Skin epidermis (tissue), 12 donors: Measurements from ENCODE around the gene PKN2.
"Not testable (repeated sequence)": the region's sequence is repeated elsewhere in the genome, so short reads cannot be mapped to it uniquely, and the experiment has no call there.

Experiments
- H3K27ac ChIP-seq, 21 experiments: fragments of 200-600 bp; sonication (generic) in 11 of 21; one replicate each; pipeline ENCODE4 v1.5.0; 2020; ENCODE audit warnings: mild to moderate bottlenecking in 3 of 21, inconsistent platforms in 2 of 21, moderate library complexity in 2 of 21
- H3K4me3 ChIP-seq, 7 experiments: fragments of 200-600 bp; sonication (generic) in 2 of 7; one replicate each; pipeline ENCODE4 v1.5.0; 2020; ENCODE audit warnings: inconsistent platforms in 2 of 7, mild to moderate bottlenecking in 2 of 7, moderate library complexity in 1 of 7

Gene PKN2

DNA sequence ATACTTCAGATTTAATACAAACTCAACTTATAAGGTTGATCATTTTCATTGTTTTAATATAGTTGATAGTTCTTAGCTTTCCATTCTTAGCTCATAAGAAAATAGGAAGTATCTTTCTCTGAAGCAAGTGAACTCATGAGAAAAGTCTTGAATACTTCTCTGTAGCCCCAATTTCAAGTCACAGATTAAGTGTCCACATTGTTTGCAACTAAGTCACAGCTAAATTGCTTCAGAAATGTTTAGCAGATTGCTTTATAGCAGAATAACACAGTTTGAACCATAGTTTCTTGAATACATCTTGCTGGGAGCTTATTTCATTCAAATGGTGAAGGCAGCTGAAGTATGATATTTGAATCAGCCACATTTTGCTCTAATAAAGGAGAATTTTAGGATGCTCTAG, 10.6 kb upstream of the PKN2 start:
- no peak overlapping the region for H3K4me3 ChIP-seq
- H3K27ac ChIP-seq, result no peak overlapping the region

DNA sequence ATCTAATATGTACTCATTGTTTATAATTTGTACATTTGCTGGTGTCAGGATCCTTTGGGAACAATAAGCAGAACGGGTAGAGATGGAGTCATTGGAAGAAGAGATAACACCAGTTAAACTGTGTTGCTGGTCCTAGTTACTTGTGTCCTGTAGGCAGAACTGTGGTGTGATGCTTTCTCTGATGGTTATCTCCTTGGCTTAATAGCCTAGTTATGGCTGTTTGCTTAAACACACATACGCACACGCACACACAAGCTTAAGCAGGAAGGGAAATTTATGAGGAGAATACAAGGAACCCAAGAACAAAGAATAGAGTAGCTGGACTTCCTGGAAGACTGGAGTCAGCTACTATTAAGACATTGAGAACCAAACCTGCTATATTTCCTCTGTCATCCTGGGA, 5.7 kb upstream of the PKN2 start:
- H3K4me3 ChIP-seq, result no peak overlapping the region
- no peak overlapping the region for H3K27ac ChIP-seq

DNA sequence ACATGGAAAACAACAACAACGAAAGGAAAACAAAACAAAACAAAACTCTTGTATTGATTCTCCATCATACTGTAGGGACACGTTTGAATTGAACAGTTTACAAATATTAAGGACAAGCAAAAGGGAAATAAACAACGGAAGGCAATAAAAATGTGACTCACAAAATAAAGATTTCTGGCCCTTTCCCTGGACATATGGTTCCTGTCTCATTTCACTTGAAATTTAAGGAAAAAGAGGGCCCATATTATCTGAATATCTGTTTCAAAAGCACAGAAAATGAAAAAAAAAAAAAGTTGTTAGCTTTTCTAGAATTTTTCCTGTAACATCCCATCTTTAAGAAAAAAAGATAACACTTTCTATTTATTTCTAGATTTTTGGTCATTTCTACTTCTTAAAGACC, 3.6 kb upstream of the PKN2 start:
- H3K4me3 ChIP-seq, result no peak overlapping the region
- no peak overlapping the region for H3K27ac ChIP-seq

DNA sequence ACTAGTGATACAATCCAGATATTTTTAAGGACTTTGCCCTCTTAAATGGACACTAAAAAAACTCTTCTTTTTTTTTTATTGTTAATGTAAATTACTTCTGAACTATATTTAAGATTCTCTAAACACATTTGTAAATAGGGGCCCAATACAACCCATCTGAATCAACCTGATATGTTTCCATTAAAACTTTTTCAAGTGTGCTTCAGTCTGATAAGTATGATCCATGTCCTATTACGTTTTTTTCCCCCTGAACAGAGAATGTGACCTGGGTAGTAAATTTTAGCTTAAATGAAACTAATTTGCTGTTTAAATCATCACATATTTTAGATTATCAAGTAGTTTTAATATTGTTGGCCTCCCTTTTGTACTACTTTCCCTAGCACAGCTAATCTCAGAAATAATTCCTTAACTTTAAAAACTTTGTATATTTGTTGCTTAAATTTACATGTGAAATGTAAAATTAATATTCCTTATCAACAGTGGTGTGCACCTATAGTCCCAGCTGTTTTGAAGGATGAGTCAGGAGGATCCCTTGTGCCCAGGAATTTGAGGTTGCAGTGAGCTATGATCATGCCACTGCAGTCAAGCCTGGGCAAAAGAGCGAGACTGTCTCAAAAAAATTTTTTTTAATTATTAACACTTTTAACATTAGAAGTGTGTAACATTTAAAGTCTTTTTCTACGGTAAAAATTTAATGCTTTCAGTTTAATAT, 3.0 kb upstream of the PKN2 start:
- Histone ChIP-seq H3K4me3 (no peak overlapping the region), H3K27ac (no peak overlapping the region)

DNA sequence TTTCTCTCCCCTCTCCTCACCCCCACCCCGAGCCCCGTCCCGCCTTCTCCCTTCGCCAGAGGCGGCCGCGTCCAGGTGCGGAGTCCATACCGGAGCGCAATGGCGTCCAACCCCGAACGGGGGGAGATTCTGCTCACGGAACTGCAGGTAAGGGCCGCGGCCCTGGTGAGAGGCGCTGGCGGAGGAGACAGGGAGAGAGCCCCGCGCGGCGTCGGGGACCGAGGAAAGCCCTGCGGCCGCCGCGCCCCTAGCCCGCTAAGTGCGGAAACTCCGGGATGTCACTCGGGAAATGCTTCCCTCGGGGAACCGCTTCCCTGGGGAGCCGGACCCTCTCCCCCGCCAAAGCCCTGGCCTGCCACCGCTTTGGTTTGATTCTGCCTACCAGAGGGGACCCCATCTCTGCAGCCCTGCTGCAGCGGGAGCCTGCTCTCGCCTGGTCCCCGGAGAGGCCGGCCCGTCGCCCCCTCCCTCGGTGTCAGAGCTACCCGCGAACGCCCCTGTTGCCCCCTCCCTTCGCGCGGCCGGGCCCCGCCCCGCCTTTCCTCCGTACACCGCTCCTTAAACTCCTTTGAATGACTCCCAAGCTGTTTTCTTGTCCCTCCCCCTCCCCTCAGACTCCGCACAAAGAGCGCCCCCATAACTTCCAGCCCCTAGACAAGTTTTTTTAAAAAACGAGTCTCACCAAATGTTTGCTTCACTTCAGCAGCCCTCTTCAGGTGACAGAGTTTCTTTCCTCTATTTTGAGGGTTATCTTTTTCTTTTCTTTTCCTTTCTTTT, 597 bp downstream of the PKN2 start:
- Histone ChIP-seq H3K27ac (peak overlapping the region; percentile 80 to 98 (median 94)), H3K4me3 (peak overlapping the region; percentile 75 to 99 (median 95))

DNA sequence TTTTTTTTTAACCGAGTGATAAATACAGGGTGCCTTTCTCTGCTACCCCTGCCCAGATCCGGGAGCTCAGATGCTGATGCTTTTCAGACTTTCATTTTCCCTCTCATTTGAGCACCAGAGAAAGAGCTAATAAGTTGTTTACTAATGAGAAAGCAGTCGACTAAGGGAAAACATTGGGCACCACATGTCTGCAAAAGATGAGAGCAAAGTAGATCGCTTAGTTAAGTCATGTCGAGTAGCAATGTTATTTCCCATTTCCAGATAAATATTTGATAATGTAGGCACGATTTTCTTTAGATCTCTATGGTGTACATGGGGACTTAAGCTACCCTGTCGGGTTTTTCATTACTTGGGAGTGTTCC, 1.2 kb downstream of the PKN2 start:
- Histone ChIP-seq H3K27ac (peak overlapping the region in 18 of 21 experiments; percentile 89 to 97 (median 94)), H3K4me3 (peak overlapping the region; percentile 75 to 99 (median 95))

DNA sequence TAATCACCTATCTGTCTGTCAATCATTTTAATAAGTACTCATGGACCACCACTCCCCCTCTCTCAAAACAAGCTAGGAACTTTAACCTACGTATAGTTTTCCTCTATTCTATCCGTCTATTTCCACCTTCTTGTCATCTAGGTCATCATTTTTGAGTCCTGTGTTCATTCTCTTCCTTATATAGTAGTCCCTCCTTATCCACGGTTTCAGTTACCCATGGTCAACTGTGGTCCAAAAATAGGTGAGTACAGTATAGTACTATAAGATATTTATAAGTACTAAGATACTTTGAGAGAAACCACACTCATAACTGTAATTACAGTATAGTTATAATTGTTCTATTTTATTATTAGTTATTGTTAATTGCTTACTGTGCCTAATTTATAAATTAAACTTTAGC, 7.5 kb downstream of the PKN2 start:
- Histone ChIP-seq H3K4me3 (no peak overlapping the region), H3K27ac (no peak overlapping the region)

DNA sequence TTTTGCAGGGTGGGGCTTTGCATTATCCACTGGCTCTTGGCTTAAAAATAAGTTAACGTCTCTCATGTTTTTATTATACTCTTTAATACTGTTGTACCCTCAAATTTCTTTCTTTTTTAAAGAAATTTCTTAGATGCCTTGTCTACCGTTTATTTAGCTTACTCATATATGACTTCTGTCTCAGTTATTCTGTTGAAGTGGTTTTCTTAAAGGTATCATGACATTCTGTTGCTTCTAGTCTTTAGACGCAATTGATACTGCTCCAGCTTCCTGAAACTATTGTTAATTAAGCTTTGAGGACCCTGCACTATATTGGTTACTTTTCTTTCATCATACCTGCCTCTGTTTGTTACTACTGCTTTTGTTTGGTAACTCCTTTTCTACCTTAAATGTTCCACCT, 11.7 kb downstream of the PKN2 start:
- H3K4me3 ChIP-seq, result no peak overlapping the region
- H3K27ac ChIP-seq, result no peak overlapping the region

DNA sequence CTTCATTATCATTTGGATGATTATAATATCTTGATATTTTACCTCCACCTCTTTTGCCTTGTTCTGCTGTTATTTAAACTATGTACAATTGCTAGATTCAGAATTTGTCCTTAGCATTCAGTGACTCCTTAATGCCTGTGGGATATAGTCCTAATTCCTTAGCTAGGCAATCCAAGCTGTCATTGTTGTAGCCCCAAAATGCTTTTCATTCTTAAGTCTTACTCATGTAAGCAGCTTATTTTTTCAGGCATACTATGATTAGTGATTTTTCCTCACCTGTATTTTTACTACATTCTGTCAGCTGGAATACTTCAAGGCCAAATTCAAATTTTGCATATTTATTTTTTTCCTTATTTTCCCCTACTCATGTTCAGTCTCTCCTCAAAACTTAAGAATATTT, 13.4 kb downstream of the PKN2 start:
- Histone ChIP-seq H3K4me3 (no peak overlapping the region), H3K27ac (no peak overlapping the region)

DNA sequence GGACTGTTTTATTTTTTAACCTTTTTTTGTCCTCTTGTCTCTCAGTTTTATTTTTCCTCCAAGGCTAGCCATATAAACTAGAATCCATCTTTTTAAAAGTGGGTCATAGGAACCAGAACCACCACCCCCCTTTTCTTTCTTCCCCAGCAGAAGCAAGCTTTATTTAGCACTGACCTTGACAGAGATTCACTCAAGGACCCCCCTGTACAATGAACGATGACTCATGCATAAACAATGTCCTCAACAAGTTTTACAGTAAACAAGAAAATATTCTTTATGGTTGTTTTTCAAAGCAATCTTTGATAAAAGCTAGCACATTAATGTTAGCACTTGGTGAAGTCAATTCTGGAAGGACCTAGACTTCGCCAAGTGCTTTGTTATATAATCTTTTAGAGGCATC, 14.1 kb downstream of the PKN2 start:
- H3K4me3 ChIP-seq, result no peak overlapping the region
- H3K27ac ChIP-seq, result no peak overlapping the region

DNA sequence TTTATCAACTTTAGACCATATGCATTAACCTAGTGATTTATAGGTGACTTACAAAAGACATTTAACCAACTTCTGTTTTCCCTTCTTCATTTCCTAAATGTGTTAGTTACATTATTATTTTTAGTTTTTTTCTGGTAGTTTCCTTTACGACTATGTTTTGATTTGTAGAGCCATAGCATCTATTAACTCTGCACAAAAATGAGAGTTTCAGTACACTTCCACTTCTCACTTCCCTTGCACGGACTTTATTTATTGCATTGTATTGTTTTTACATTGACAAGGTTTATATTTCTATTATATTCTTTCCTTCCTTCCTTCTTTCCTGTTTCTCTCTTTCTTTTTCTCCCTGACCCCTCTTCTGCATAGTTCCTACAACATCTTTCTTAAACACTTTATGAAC, 14.7 kb downstream of the PKN2 start:
- Histone ChIP-seq H3K27ac (no peak overlapping the region), H3K4me3 (no peak overlapping the region)

DNA sequence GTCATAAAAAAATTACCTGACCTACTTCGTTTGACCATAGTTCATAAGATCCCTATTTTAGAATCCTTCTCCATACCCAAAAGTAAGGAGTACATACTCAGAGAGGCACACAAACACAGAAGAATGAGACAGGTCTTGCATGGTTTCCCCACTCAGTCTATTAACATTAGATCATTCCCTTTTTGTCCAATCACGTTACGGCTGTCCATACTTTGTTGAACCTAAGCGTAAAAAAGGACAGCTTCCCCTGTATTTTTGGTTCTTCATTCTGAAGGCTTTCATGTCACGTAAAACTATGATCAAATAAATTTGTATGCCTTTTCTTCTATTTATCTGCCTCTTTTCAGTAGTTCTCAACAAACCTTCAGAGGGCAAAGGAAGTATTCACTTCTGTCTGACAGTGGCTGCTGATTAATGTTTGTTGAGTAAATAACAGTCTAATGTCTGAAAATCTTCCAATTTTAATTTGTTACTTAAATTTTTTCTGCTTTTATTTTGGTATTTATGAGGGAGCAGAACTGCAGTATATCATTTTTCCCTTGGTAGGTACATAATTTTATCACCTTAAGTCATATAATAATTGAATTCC, 16.4 kb downstream of the PKN2 start:
- Histone ChIP-seq H3K4me3 (no peak overlapping the region), H3K27ac (peak overlapping the region in 13 of 21 experiments; percentile 2 to 69 (median 47))

DNA sequence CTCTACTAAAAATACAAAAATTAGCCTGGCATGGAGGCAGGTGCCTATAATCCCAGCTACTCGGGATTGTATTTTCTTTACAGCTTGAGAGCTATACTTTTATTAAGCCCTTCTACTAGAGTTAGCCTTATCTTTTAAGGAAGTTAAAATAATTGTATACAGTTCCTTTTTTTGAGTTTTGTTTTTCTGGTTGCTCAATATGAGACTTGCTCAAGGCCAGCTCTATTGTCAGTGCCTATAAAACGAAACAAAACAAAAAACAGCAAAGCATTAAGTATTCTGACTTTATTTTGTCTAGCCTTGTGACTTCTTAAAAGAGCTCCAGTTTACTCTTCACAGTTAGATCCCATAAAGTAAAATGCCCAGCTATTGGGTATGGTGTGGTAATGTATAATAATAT, 17.2 kb downstream of the PKN2 start:
- peak overlapping the region in 15 of 21 experiments; percentile 20 to 69 (median 46) for H3K27ac ChIP-seq
- H3K4me3 ChIP-seq, result no peak overlapping the region

DNA sequence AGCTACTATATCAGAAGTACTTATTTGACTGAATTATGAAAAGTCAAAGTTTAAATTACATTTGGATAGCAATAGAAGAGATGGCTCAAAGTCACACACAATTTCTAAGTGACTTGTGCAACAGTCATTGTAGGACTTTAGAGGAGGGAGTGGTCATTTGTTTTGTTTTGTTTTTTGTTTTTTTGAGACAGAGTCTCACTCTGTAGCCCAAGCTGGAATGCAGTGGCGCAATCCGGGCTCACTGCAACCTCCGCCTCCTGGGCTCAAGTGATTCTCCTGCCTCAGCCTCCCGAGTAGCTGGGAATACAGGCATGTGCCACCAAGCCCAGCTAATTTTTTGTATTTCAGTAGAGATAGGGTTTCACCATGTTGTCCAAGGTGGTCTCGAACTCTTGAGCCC, 17.7 kb downstream of the PKN2 start:
- not testable (repeated sequence) for H3K4me3 ChIP-seq
- H3K27ac ChIP-seq, result peak overlapping the region in 12 of 21 experiments; percentile 15 to 69 (median 46)

DNA sequence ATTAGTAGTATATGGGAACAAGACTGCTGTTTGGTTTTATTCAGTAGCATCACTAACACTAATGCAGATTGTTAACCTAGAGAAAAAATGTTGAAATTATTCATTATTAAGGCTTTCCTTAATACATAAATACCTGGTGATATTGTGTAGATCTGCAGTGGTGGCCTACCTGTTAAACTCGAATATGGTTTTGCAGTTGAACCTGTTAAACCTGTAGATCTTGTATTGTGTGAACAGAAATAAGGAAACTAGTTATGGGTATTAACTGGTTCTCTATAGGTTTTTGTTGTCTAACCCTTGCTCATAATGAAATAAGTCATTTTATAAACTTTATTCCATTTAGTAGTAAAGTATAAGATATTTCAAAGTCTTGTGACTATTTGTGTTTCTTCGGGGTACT, 23.9 kb downstream of the PKN2 start:
- no peak overlapping the region for H3K4me3 ChIP-seq
- H3K27ac ChIP-seq, result no peak overlapping the region

DNA sequence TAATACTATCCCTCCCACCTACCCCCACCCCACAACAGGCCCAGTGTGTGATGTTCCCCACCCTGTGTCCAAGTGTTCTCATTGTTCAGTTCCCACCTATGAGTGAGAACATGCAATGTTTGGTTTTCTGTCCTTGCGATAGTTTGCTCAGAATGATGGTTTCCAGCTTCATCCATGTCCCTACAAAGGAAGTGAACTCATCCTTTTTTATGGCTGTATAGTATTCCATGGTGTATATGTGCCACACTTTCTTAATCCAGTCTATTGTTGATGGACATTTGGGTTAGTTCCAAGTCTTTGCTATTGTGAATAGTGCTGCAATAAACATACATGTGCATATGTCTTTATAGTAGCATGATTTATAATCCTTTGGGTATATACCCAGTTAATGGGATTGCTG, 28.8 kb downstream of the PKN2 start:
- H3K27ac ChIP-seq, H3K4me3 ChIP-seq: not testable (repeated sequence)

DNA sequence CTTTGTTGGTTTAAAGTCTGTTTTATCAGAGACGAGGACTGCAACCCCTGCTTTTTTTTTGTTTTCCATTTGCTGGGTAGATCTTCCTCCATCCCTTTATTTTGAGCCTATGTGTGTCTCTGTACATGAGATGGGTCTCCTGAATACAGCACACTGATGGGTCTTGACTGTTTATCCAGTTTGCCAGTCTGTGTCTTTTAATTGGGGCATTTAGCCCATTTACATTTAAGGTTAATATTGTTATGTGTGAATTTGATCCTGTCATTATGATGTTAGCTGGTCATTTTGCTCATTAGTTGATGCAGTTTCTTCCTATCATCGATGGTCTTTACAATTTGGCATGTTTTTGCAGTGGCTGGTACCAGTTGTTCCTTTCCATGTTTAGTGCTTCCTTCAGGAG, 32.5 kb downstream of the PKN2 start:
- H3K4me3 ChIP-seq, H3K27ac ChIP-seq: not testable (repeated sequence)

DNA sequence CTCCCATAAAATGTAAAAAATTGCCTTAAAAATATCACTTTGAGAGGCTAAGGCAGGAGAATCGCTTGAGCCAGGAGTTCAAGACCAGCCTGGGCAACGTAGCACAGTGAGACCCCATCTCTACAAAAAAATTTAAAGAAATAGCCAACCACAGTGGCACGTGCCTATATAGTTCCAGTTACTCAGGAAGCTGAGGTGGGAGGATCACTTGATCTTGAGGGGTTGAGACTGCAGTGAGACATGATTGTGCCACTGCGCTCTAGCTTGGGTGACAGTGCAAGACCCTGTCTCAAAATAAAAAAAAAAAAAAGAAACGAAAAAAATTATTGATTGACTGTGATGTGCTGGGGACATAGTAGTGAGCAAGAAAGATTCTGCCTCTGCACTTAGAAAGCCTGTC, 38.4 kb downstream of the PKN2 start:
- H3K27ac ChIP-seq, result no peak overlapping the region
- H3K4me3 ChIP-seq, result no peak overlapping the region

DNA sequence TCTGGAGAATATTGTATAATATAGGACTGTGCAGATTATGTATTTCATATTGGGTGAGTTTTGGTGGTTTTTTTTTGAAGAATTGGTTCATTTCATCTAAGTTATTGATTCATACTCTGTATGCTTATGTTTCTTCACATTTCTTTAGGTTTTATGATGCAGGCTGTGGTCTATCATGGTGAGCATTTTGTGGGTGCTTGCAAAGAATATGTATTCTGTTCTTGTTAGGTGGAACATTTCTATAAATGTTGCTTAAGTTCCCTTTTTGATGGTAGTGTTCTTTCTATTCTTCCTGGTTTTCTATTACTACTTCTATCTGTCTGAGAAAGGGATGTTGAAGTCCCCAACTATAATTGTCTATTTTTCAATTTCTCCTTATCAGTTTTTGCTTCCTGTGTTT, 42.6 kb downstream of the PKN2 start:
- no peak overlapping the region for H3K27ac ChIP-seq
- no peak overlapping the region for H3K4me3 ChIP-seq

DNA sequence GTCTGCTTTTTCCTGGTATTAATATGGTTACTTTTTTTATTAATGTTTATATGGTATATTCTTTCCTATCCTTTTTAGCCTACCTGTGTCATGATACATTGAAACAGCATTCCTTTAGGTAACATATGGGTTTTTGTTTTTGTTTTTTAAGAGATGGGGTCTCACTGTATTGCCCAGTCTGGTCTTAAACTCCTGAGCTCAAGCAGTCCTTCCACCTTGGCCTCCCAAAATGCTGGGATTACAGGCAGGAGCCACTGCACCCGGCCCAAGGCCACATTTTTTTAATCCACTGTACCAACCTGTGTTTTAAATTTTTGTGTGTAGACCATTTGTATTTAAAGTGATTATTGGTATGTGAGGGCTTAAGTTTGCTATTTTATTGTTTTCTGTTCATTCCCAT, 43.1 kb downstream of the PKN2 start:
- H3K4me3 ChIP-seq, result no peak overlapping the region
- no peak overlapping the region for H3K27ac ChIP-seq

DNA sequence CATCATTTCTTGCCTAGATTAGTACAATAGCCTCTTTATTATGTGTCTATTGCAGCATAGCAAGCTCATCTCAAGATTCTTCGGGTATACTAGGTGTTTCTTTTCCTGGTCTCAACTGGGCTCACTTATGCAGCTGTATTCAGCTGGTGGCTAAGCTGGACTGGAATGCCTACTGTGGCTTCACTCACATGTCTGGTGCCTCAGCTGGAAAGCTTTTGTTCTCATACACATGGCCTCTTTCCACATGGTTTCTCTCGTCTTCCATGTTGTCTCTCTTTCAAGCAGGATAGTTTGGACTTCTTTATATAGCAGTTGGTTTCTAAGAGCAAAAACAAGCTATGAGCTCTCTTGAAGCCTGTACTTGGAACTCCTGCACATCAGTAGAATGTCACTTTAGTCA, 45.2 kb downstream of the PKN2 start:
- Histone ChIP-seq H3K27ac (no peak overlapping the region), H3K4me3 (no peak overlapping the region)
